SK-N-SH (cell line): ENCODE data around the gene DIP2A. TPM values are rescaled to one million over a fixed set of nuclear protein-coding genes. Genes with fewer than 3 reads are reported as not detected.

Source experiments
- CTCF ChIA-PET: fragments of 300-600, 350-600 bp; formaldehyde crosslinking; extraction: SDS; loops from one replicate; lab custom pipeline; 2021; lab: Yijun Ruan, JAX
- POLR2A ChIA-PET: fragments of 350-600 bp; sonication (Branson Sonifier 250); formaldehyde crosslinking; extraction: SDS; loops from one replicate; lab custom pipeline; 2020; ENCODE audit warnings: antibody characterized with exemption, inconsistent platforms; lab: Yijun Ruan, JAX
- DNase-seq: peaks from one replicate; pipeline ENCODE4 v3.0.0; 2012
- H2AFZ ChIP-seq: fragments of 200-600 bp; sonication (generic); 2 replicates; pipeline ENCODE4 v1.8.1; 2016; ENCODE audit warnings: antibody characterized with exemption, mild to moderate bottlenecking, low read depth
- H3F3A ChIP-seq: fragments of 200-600 bp; sonication (generic); replicated peaks from 2 replicates; pipeline ENCODE3; 2016; ENCODE audit warnings: antibody characterized with exemption, mild to moderate bottlenecking; ENCODE audit not compliant: insufficient read depth
- H3K27ac ChIP-seq, 2 experiments: fragments of 200-500 bp in 1 of 2; fragments of 200-600 bp in 1 of 2; sonication (Bioruptor generic) in 1 of 2; sonication (generic), shearing (Covaris generic) in 1 of 2; 2 replicates each; pipeline versions ENCODE4 v1.5.1 to v1.6.1; 2014 to 2016; ENCODE audit warnings: low read depth in 2 of 2, inconsistent platforms in 1 of 2, low read length in 1 of 2, mild to moderate bottlenecking in 1 of 2, mixed read lengths in 1 of 2
- H3K27me3 ChIP-seq: fragments of 200-600 bp; sonication (generic), shearing (Covaris generic); 2 replicates; pipeline ENCODE4 v1.6.1; 2016; ENCODE audit warnings: mixed run types; ENCODE audit not compliant: insufficient read depth
- H3K36me3 ChIP-seq, 2 experiments: fragments of 200-500 bp in 1 of 2; fragments of 200-600 bp in 1 of 2; sonication (Bioruptor generic) in 1 of 2; sonication (generic) in 1 of 2; replicated peaks in 1 of 2; 2 replicates each; pipeline versions ENCODE3 to v1.5.1; 2014 to 2016; ENCODE audit warnings: low read length in 1 of 2, mild to moderate bottlenecking in 1 of 2; ENCODE audit not compliant: insufficient read depth in 2 of 2, control insufficient read depth in 1 of 2
- H3K4me1 ChIP-seq, 2 experiments: fragments of 200-500 bp in 1 of 2; fragments of 200-600 bp in 1 of 2; sonication (Bioruptor generic) in 1 of 2; sonication (generic), shearing (Covaris generic) in 1 of 2; 2 replicates each; pipeline versions ENCODE4 v1.5.1 to v1.6.1; 2014 to 2016; ENCODE audit warnings: low read depth in 1 of 2, low read length in 1 of 2, mixed run types in 1 of 2; ENCODE audit not compliant: insufficient read depth in 2 of 2, control insufficient read depth in 1 of 2
- H3K4me2 ChIP-seq: fragments of 200-600 bp; sonication (generic), shearing (Covaris generic); 2 replicates; pipeline ENCODE4 v1.6.1; 2017; ENCODE audit warnings: mixed run types
- H3K4me3 ChIP-seq, 2 experiments: fragments of 200-500 bp in 1 of 2; fragments of 200-600 bp in 1 of 2; sonication (Bioruptor generic) in 1 of 2; sonication (generic), shearing (Covaris generic) in 1 of 2; 2 replicates each; pipeline versions ENCODE4 v1.5.1 to v1.8.1; 2014 to 2016; ENCODE audit warnings: low read depth in 2 of 2, inconsistent platforms in 1 of 2, low read length in 1 of 2, mild to moderate bottlenecking in 1 of 2, mixed read lengths in 1 of 2, moderate library complexity in 1 of 2
- H3K79me2 ChIP-seq: fragments of 200-600 bp; sonication (generic); 2 replicates; pipeline ENCODE4 v1.8.1; 2017; ENCODE audit warnings: mild to moderate bottlenecking; ENCODE audit not compliant: insufficient read depth
- H3K9ac ChIP-seq: fragments of 200-600 bp; sonication (generic); 2 replicates; pipeline ENCODE4 v1.6.1; 2017; ENCODE audit warnings: mixed run types
- H3K9me2 ChIP-seq: fragments of 200-600 bp; sonication (generic); 2 replicates; pipeline ENCODE4 v1.6.1; 2017; ENCODE audit warnings: mixed run types
- H3K9me3 ChIP-seq: fragments of 200-600 bp; sonication (generic); 2 replicates; pipeline ENCODE4 v1.6.1; 2017; ENCODE audit warnings: mixed run types, mild to moderate bottlenecking, moderate library complexity
- H4K20me1 ChIP-seq: fragments of 200-600 bp; sonication (generic); 2 replicates; pipeline ENCODE4 v1.6.1; 2017; ENCODE audit warnings: mild to moderate bottlenecking, mixed run types; ENCODE audit not compliant: insufficient read depth
- ELF1 ChIP-seq: IDR thresholded peaks from 2 replicates; pipeline ENCODE4 v1.4.0; 2012
- EZH2phosphoT487 ChIP-seq: fragments of 200-600 bp; sonication (generic); IDR thresholded peaks from 2 replicates; pipeline ENCODE4 v1.6.1; 2017; ENCODE audit warnings: low read depth, mixed run types, mild to moderate bottlenecking, antibody characterized with exemption, moderate library complexity, borderline replicate concordance
- FOSL2 ChIP-seq: IDR thresholded peaks from 2 replicates; pipeline ENCODE4 v1.4.0; 2012; ENCODE audit warnings: low read depth, mild to moderate bottlenecking, moderate library complexity, borderline replicate concordance
- FOXJ3 ChIP-seq: sonication (generic); formaldehyde crosslinking; IDR thresholded peaks from 2 replicates; pipeline ENCODE4 v1.5.1; 2020; ENCODE audit warnings: mild to moderate bottlenecking, missing genetic modification reagents
- FOXM1 ChIP-seq: IDR thresholded peaks from 2 replicates; pipeline ENCODE4 v1.4.0; 2012; ENCODE audit warnings: low read depth, mild to moderate bottlenecking
- GATA2 ChIP-seq: sonication (generic); formaldehyde crosslinking; IDR thresholded peaks from 2 replicates; pipeline ENCODE4 v1.5.0; 2020; ENCODE audit warnings: mild to moderate bottlenecking, missing genetic modification reagents
- JUND ChIP-seq: IDR thresholded peaks from 2 replicates; pipeline ENCODE4 v1.4.0; 2012
- MEF2A ChIP-seq: IDR thresholded peaks from 2 replicates; pipeline ENCODE4 v1.4.0; 2012; ENCODE audit warnings: low read depth, borderline replicate concordance
- MXI1 ChIP-seq: IDR thresholded peaks from 2 replicates; pipeline ENCODE4 v1.6.1; 2012; ENCODE audit warnings: mild to moderate bottlenecking, low read depth, low read length, improper control_type of control experiment
- RCOR1 ChIP-seq: fragments of 150-350 bp; IDR thresholded peaks from 2 replicates; pipeline ENCODE4 v1.6.1; 2017; ENCODE audit warnings: antibody characterized with exemption, low read length
- RXRA ChIP-seq: IDR thresholded peaks from 2 replicates; pipeline ENCODE4 v1.4.0; 2012; ENCODE audit warnings: low read depth, mild to moderate bottlenecking, borderline replicate concordance
- SMC3 ChIP-seq: IDR thresholded peaks from 2 replicates; pipeline ENCODE4 v1.6.1; 2012; ENCODE audit warnings: low read depth, low read length, improper control_type of control experiment
- TAF1 ChIP-seq: IDR thresholded peaks from 2 replicates; pipeline ENCODE4 v1.6.1; 2012; ENCODE audit warnings: low read depth, mild to moderate bottlenecking, low read length, moderate library complexity, borderline replicate concordance
- WGBS: methylation state at CpG from one replicate; pipeline ENCODE4 v1.1.6; 2017; ENCODE audit warnings: low lambda C conversion rate; 5-methylcytosine and 5-hydroxymethylcytosine counted together
- polyA plus RNA-seq, 3 experiments: library from polyadenylated mRNA; depleted of rRNA; stranded (reverse); fragments of >200 nt; gene quantifications; 2 replicates each; pipeline ENCODE4 v1.2.3, GENCODE V29; 2012
- TF ChIP-seq, protein P1 (sequence below): IDR thresholded peaks from 2 replicates; pipeline ENCODE4 v1.4.0; 2012; ENCODE audit warnings: low read depth, borderline replicate concordance
- TF ChIP-seq, protein P2 (sequence below): IDR thresholded peaks from 2 replicates; pipeline ENCODE4 v1.4.0; 2012; ENCODE audit warnings: low read depth
- TF ChIP-seq, protein P3 (sequence below): fragments of 150-350 bp; IDR thresholded peaks from 2 replicates; pipeline ENCODE4 v1.6.1; 2016; ENCODE audit warnings: mild to moderate bottlenecking, low read depth, low read length
- TF ChIP-seq, protein P4 (sequence below): IDR thresholded peaks from 2 replicates; pipeline ENCODE4; 2012

The DIP2A gene
- polyA plus RNA-seq, 1 of the 3 experiments (the other 2 are of a cell fraction), result 26.9 TPM

DNA sequence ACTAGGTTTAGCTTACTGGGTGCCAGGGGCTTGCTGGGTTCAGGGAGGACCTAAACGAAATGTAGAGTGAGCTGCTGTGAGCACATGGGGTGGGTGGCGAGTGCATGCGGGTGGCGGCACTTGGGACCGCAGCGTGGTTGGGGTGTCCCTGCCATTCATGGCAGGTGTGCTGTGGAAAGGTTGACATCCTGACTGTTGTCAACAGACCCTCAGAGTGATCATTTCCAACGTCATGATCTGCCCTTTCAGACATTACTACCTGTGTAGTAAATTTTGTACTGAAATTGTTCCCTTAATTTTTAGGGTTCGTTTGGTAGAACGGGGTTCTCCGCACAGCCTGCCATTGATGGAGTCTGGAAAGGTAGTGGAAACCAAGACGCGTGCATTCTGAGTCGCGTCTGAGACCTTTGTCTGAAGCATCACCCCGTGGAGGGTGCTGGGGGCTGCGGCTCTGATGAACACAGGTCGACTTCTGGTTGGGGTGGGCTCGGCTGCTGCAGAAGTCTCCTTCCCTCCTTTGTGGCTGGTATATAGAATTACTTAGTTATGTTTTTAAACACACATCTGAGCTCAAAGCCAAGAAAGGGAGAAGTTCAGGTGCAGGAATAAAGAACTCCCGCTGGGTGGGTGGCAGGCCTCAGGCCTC, 102.9 kb downstream of the DIP2A start:
- Histone ChIP-seq H3K4me2 (no peak overlapping the region), H3K9me3 (no peaks in the 10 kb centered on the region), H3K4me3 (no peak overlapping the region), H3K4me1 (no peaks in the 10 kb centered on the region), H3K79me2 (no peaks in the 10 kb centered on the region), H3K27me3 (no peaks in the 10 kb centered on the region), H3K27ac (no peak overlapping the region), H4K20me1 (no peaks in the 10 kb centered on the region), H3K9me2 (no peaks in the 10 kb centered on the region), H3K9ac (no peak overlapping the region), H3K36me3 (peaks cover 25 to 83% of the 10 kb centered on the region in 2 experiments), H2AFZ (no peak overlapping the region), H3F3A (no peaks in the 10 kb centered on the region)
- WGBS, result 95% methylated on average over 19 of the region's 19 CpGs
- TF ChIP-seq RCOR1, result no peak
- no peak for TF ChIP-seq FOXM1
- ChIA-PET POLR2A (no interaction called here), CTCF (no interaction called here)
- no peak for DNase-seq

DNA sequence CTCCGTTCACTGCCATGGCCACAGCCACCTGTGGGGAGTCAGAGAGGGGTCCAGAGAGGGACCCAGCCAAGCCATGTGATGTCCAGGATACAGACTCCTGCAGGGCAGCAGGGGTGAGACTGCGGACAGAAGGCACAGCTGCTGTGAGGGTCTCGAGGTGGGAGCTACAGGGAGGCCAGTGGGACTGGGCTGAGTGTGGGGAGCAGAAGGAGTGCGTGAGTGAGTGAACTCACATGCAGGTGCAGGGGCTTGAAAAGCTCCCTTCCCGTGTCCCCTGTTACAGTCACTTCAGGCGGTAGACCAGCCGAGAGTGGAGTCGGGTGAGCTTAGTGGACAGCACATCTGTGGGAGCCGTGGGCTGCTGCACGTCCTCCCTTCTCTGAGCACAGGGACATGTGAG, 103.8 kb downstream of the DIP2A start:
- 80% methylated on average over 5 of the region's 10 CpGs for WGBS
- H4K20me1 ChIP-seq, result no peaks in the 10 kb centered on the region
- no peaks in the 10 kb centered on the region for H3F3A ChIP-seq
- no peaks in the 10 kb centered on the region for H3K79me2 ChIP-seq
- H3K27me3 ChIP-seq, result no peaks in the 10 kb centered on the region
- H3K9ac ChIP-seq, result no peak overlapping the region
- H3K4me3 ChIP-seq, result no peak overlapping the region
- no peak for DNase-seq
- no peaks in the 10 kb centered on the region for H3K9me3 ChIP-seq
- H3K4me1 ChIP-seq, result no peaks in the 10 kb centered on the region
- no peak overlapping the region for H3K27ac ChIP-seq
- H3K9me2 ChIP-seq, result no peaks in the 10 kb centered on the region
- H3K4me2 ChIP-seq, result no peak overlapping the region
- ChIA-PET CTCF (no interaction called here), POLR2A (no interaction called here)
- H2AFZ ChIP-seq, result no peak overlapping the region
- TF ChIP-seq FOXJ3 (CRISPR knock-in tag) (no peak), MXI1 (no peak), EZH2phosphoT487 (no peak), SMC3 (no peak), FOXM1 (no peak), JUND (no peak), RCOR1 (no peak), FOSL2 (no peak), MEF2A (no peak), GATA2 (no peak), TAF1 (no peak), ELF1 (no peak), RXRA (no peak)
- TF ChIP-seq, protein P1, sequence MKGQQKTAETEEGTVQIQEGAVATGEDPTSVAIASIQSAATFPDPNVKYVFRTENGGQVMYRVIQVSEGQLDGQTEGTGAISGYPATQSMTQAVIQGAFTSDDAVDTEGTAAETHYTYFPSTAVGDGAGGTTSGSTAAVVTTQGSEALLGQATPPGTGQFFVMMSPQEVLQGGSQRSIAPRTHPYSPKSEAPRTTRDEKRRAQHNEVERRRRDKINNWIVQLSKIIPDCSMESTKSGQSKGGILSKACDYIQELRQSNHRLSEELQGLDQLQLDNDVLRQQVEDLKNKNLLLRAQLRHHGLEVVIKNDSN, result no peak
- TF ChIP-seq, protein P2, sequence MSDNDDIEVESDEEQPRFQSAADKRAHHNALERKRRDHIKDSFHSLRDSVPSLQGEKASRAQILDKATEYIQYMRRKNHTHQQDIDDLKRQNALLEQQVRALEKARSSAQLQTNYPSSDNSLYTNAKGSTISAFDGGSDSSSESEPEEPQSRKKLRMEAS, result no peak
- TF ChIP-seq, protein P3, sequence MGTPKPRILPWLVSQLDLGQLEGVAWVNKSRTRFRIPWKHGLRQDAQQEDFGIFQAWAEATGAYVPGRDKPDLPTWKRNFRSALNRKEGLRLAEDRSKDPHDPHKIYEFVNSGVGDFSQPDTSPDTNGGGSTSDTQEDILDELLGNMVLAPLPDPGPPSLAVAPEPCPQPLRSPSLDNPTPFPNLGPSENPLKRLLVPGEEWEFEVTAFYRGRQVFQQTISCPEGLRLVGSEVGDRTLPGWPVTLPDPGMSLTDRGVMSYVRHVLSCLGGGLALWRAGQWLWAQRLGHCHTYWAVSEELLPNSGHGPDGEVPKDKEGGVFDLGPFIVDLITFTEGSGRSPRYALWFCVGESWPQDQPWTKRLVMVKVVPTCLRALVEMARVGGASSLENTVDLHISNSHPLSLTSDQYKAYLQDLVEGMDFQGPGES, result no peak
- TF ChIP-seq, protein P4, sequence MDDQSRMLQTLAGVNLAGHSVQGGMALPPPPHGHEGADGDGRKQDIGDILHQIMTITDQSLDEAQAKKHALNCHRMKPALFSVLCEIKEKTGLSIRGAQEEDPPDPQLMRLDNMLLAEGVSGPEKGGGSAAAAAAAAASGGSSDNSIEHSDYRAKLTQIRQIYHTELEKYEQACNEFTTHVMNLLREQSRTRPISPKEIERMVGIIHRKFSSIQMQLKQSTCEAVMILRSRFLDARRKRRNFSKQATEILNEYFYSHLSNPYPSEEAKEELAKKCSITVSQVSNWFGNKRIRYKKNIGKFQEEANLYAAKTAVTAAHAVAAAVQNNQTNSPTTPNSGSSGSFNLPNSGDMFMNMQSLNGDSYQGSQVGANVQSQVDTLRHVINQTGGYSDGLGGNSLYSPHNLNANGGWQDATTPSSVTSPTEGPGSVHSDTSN, result no peak
- H3K36me3 ChIP-seq, result peaks cover 25 to 84% of the 10 kb centered on the region in 2 experiments
